ENCODE data around the gene QPCTL. TPM values are rescaled to one million over a fixed set of nuclear protein-coding genes. Genes with fewer than 3 reads are reported as not detected.

The QPCTL gene
- total and polyA plus RNA-seq, 10 of the 15 experiments (the other 5 are each of a cell fraction or from before 2014, with no cell fraction given): 1.1 to 22.6 (median 11.2) TPM

GRCh38 chr19:45730368-45731288 is 38.2 kb downstream of the QPCTL start, which contains the start of gene FBXO46 (continued):
- TF ChIP-seq SKIL (IDR thresholded peaks at IDR 0.05; ENCODE audit: low read depth, poor library complexity, severe bottlenecking): no peak
- no peak for TF ChIP-seq ZBTB33 (IDR thresholded peaks at IDR 0.05)
- 0 out of 2 replicates have a peak, but pooled peaks have one; percentile 22 for TF ChIP-seq RFX5 (IDR thresholded peaks at IDR 0.05; ENCODE audit: low read depth, low read length)
- 0 out of 2 replicates have a peak, but pooled peaks have one; percentile 32 for TF ChIP-seq RCOR1 (conservative IDR thresholded peaks at IDR 0.05; ENCODE audit: low read depth, low read length)

- FAIRE-seq: no peak
- no peak for TF ChIP-seq MTA3 (IDR thresholded peaks at IDR 0.05; ENCODE audit: borderline replicate concordance, low read length)
- TF ChIP-seq, protein P1, sequence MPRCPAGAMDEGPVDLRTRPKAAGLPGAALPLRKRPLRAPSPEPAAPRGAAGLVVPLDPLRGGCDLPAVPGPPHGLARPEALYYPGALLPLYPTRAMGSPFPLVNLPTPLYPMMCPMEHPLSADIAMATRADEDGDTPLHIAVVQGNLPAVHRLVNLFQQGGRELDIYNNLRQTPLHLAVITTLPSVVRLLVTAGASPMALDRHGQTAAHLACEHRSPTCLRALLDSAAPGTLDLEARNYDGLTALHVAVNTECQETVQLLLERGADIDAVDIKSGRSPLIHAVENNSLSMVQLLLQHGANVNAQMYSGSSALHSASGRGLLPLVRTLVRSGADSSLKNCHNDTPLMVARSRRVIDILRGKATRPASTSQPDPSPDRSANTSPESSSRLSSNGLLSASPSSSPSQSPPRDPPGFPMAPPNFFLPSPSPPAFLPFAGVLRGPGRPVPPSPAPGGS (IDR thresholded peaks at IDR 0.05; ENCODE audit: borderline replicate concordance, insufficient read depth, low read depth, low read length, poor library complexity, severe bottlenecking): peak; percentile 33
- TF ChIP-seq RBBP5 (conservative IDR thresholded peaks at IDR 0.05): no peak
- no peak for TF ChIP-seq ZNF622 (IDR thresholded peaks at IDR 0.05)
- Histone ChIP-seq H3K27me3 (replicated peaks in 1 of 2; ENCODE audit: control insufficient read depth in 2 of 2, insufficient read depth in 2 of 2, low read length in 1 of 2) (no peaks in the 10 kb centered on the region), H3K9ac (ENCODE audit: control insufficient read depth, insufficient read depth, low read length) (no peak within 1 kb of the TSS), H4K20me1 (ENCODE audit: control insufficient read depth, insufficient read depth) (no peaks in the 10 kb centered on the region), H3K36me3 (ENCODE audit: control insufficient read depth in 2 of 2, insufficient read depth in 2 of 2, low read length in 1 of 2) (no peaks in the 10 kb centered on the region), H3K4me3 (no peak within 1 kb of the TSS), H3K4me2 (ENCODE audit: control insufficient read depth, insufficient read depth) (no peak within 1 kb of the TSS), H3K79me2 (ENCODE audit: control insufficient read depth, insufficient read depth, low read length) (peaks cover 27% of the 10 kb centered on the region), H2AFZ (ENCODE audit: control insufficient read depth, low read depth, low read length) (no peak within 1 kb of the TSS), H3K27ac (ENCODE audit: control insufficient read depth, insufficient read depth) (no peak within 1 kb of the TSS), H3K4me1 (ENCODE audit: control insufficient read depth, insufficient read depth, low read length) (peaks cover 4% of the 10 kb centered on the region; the same call in 1 of the 2 replicates), H3K9me3 (replicated peaks; ENCODE audit: control insufficient read depth, insufficient read depth, low read length) (no peaks in the 10 kb centered on the region)
- RAD21 ChIA-PET (ENCODE audit: unreplicated experiment): interaction anchor here (0.9 to 1.4 kb wide), 2 partner anchors 18 to 36 kb away, joined by 3 read pairs; partner anchors contain the start of gene SIX5
- no peak for DNase-seq (ENCODE audit: low read depth, low spot score)
- WGBS (ENCODE audit: insufficient coverage, insufficient replicate concordance, low lambda C conversion rate, missing lambda C conversion rate): 94% methylated on average over 46 of the region's 59 CpGs
- no TSS peak for BruUV-seq (replicated peaks)
- in situ Hi-C loops (cut with MboI): no loop called here
- CTCF ChIA-PET: interaction anchor here (1.1 to 1.6 kb wide), 5 partner anchors 36 to 84 kb away, joined by 3 to 5 read pairs (median 4); partner anchors contain the start of genes QPCTL and SIX5
- SMC1A ChIA-PET (ENCODE audit: uncharacterized antibody, unreplicated experiment): interaction anchor here (1.7 kb wide), 1 partner anchor 16 kb away, joined by 8 read pairs; no protein-coding TSS in a partner anchor
- intact Hi-C loops (cut with micrococcal nuclease; ENCODE audit: unreplicated experiment): loop anchor here (5.0 kb wide), 1 partner anchor 34 kb away; the partner anchor contains the start of gene SIX5
- POLR2A ChIA-PET: no interaction called here
- no peak for ATAC-seq
Observed at GRCh38 chr19:45733160-45733810, 40.8 kb downstream of the QPCTL start, which contains the start of gene MEIOSIN. Gene MEIOSIN (plus strand): TSS chr19:45733439. CDS start chr19:45735377, 1,938 bp downstream.
